Memory B cell (primary cell): ENCODE measurements around the gene NCKAP5.

ENCODE experiments used
- ATAC-seq: fragments of 150-1000 bp; cut with Tn5 transposase; 2 replicates; pipeline ENCODE4 v1.10.0; 2021; ENCODE audit warnings: low read depth, mild to moderate bottlenecking, moderate library complexity
- DNase-seq, 2 donors: peaks; one replicate each; pipeline ENCODE4 v3.0.0; 2022; ENCODE audit warnings: low spot score in 2 of 2
- H3K27ac Mint-ChIP-seq: one replicate; pipeline ENCODE4 v1.8.0; 2022; ENCODE audit warnings: mild to moderate bottlenecking, moderate library complexity, mixed read lengths
- H3K27me3 Mint-ChIP-seq: one replicate; pipeline ENCODE4 v1.8.0; 2022; ENCODE audit warnings: mixed read lengths
- H3K36me3 Mint-ChIP-seq: one replicate; pipeline ENCODE4 v1.8.0; 2022; ENCODE audit warnings: mild to moderate bottlenecking, mixed read lengths
- H3K4me1 Mint-ChIP-seq: one replicate; pipeline ENCODE4 v1.8.0; 2022; ENCODE audit warnings: mixed read lengths
- H3K4me3 Mint-ChIP-seq: one replicate; pipeline ENCODE4 v1.8.0; 2022; ENCODE audit warnings: mild to moderate bottlenecking, moderate library complexity, mixed read lengths
- H3K9me3 Mint-ChIP-seq: one replicate; pipeline ENCODE4 v1.8.0; 2022; ENCODE audit warnings: mixed read lengths

The NCKAP5 gene

GRCh38 chr2:132641819-132642218 is 926.4 kb downstream of the NCKAP5 start:
- Mint-ChIP-seq H3K27me3 (peaks cover 5% of the 10 kb centered on the region), H3K4me1 (peaks cover 13% of the 10 kb centered on the region), H3K36me3 (no peaks in the 10 kb centered on the region), H3K9me3 (no peaks in the 10 kb centered on the region), H3K27ac (no peak overlapping the region), H3K4me3 (no peak overlapping the region)
- ATAC-seq (no peak), DNase-seq (no peak)

- Mint-ChIP-seq H3K9me3 (peaks cover 2% of the 10 kb centered on the region), H3K27ac (no peak overlapping the region), H3K4me1 (peaks cover 7% of the 10 kb centered on the region), H3K4me3 (no peak overlapping the region), H3K36me3 (no peaks in the 10 kb centered on the region), H3K27me3 (peaks cover 8% of the 10 kb centered on the region)
- no peak for DNase-seq
- ATAC-seq, result no peak
Measured at GRCh38 chr2:132640116-132640515, 928.1 kb downstream of the NCKAP5 start.

GRCh38 chr2:132638313-132639040 is 929.8 kb downstream of the NCKAP5 start:
- H3K4me1 Mint-ChIP-seq, result peaks cover 3% of the 10 kb centered on the region
- DNase-seq (no peak), ATAC-seq (no peak)
- H3K27ac Mint-ChIP-seq, result no peak overlapping the region
- H3K27me3 Mint-ChIP-seq, result peaks cover 11% of the 10 kb centered on the region
- peaks cover under 1% of the 10 kb centered on the region for H3K36me3 Mint-ChIP-seq
- peaks cover 7% of the 10 kb centered on the region for H3K9me3 Mint-ChIP-seq
- H3K4me3 Mint-ChIP-seq, result no peak overlapping the region

- Mint-ChIP-seq H3K9me3 (peaks cover 8% of the 10 kb centered on the region), H3K4me1 (no peaks in the 10 kb centered on the region), H3K27me3 (peaks cover 12% of the 10 kb centered on the region), H3K27ac (no peak overlapping the region), H3K36me3 (peaks cover 2% of the 10 kb centered on the region), H3K4me3 (no peak overlapping the region)
- ATAC-seq (no peak), DNase-seq (no peak)
Measured at GRCh38 chr2:132636346-132636745, 931.9 kb downstream of the NCKAP5 start.

- H3K4me1 Mint-ChIP-seq, result no peaks in the 10 kb centered on the region
- peaks cover 2% of the 10 kb centered on the region for H3K36me3 Mint-ChIP-seq
- peaks cover 8% of the 10 kb centered on the region for H3K9me3 Mint-ChIP-seq
- no peak for ATAC-seq
- H3K27ac Mint-ChIP-seq, result no peak overlapping the region
- H3K27me3 Mint-ChIP-seq, result peaks cover 16% of the 10 kb centered on the region
- DNase-seq, result no peak
- no peak overlapping the region for H3K4me3 Mint-ChIP-seq
Measured at GRCh38 chr2:132633635-132634034, 934.6 kb downstream of the NCKAP5 start.

GRCh38 chr2:132632000-132632649 is 936.1 kb downstream of the NCKAP5 start:
- peaks cover 13% of the 10 kb centered on the region for H3K27me3 Mint-ChIP-seq
- H3K27ac Mint-ChIP-seq, result no peak overlapping the region
- H3K4me3 Mint-ChIP-seq, result no peak overlapping the region

GRCh38 chr2:132627536-132627935 is 940.7 kb downstream of the NCKAP5 start:
- H3K4me1 Mint-ChIP-seq, result no peaks in the 10 kb centered on the region
- H3K36me3 Mint-ChIP-seq, result no peaks in the 10 kb centered on the region
- no peak overlapping the region for H3K4me3 Mint-ChIP-seq
- ATAC-seq (no peak), DNase-seq (no peak)
- no peak overlapping the region for H3K27ac Mint-ChIP-seq
- peaks cover 3% of the 10 kb centered on the region for H3K9me3 Mint-ChIP-seq
- peaks cover 11% of the 10 kb centered on the region for H3K27me3 Mint-ChIP-seq

More at GRCh38 chr2:132632000-132632649, 936.1 kb downstream of the NCKAP5 start:
- Mint-ChIP-seq H3K36me3 (peaks cover 2% of the 10 kb centered on the region), H3K9me3 (peaks cover 8% of the 10 kb centered on the region), H3K4me1 (no peaks in the 10 kb centered on the region)
- no peak for DNase-seq
- ATAC-seq, result no peak

GRCh38 chr2:132623096-132623839 is 945.0 kb downstream of the NCKAP5 start:
- no peak for DNase-seq
- peaks cover 3% of the 10 kb centered on the region for H3K9me3 Mint-ChIP-seq

More at GRCh38 chr2:132623096-132623839, 945.0 kb downstream of the NCKAP5 start:
- no peak overlapping the region for H3K4me3 Mint-ChIP-seq
- no peak for ATAC-seq
- no peaks in the 10 kb centered on the region for H3K36me3 Mint-ChIP-seq
- H3K4me1 Mint-ChIP-seq, result no peaks in the 10 kb centered on the region
- H3K27ac Mint-ChIP-seq, result no peak overlapping the region
- peaks cover 7% of the 10 kb centered on the region for H3K27me3 Mint-ChIP-seq
